KMS-11 (cell line): ENCODE results near the gene TEX14.
"Not testable (repeated sequence)": the region's sequence is repeated elsewhere in the genome, so short reads cannot be mapped to it uniquely, and the experiment has no call there.

Experiments
- H2AFZ ChIP-seq: fragments of 200-600 bp; sonication (generic); 2 replicates; pipeline ENCODE4 v1.6.1; 2016; ENCODE audit warnings: antibody characterized with exemption, mixed run types, low read depth
- H3K27ac ChIP-seq: fragments of 200-600 bp; sonication (generic); 2 replicates; pipeline ENCODE4 v1.6.1; 2016; ENCODE audit warnings: mild to moderate bottlenecking, mixed run types
- H3K27me3 ChIP-seq: fragments of 200-600 bp; sonication (generic); 2 replicates; pipeline ENCODE4 v1.6.1; 2017; ENCODE audit warnings: mild to moderate bottlenecking, low read depth, mixed run types, moderate library complexity; ENCODE audit not compliant: insufficient read depth
- H3K36me3 ChIP-seq: fragments of 200-600 bp; sonication (generic); 2 replicates; pipeline ENCODE4 v1.6.1; 2017; ENCODE audit warnings: mild to moderate bottlenecking, mixed run types; ENCODE audit not compliant: insufficient read depth
- H3K4me1 ChIP-seq: fragments of 200-600 bp; sonication (generic); 2 replicates; pipeline ENCODE4 v1.6.1; 2016; ENCODE audit warnings: mild to moderate bottlenecking, low read depth, mixed run types; ENCODE audit not compliant: poor library complexity, severe bottlenecking
- H3K4me2 ChIP-seq: fragments of 200-600 bp; sonication (generic); 2 replicates; pipeline ENCODE4 v1.7.0; 2016; ENCODE audit warnings: mild to moderate bottlenecking, mixed run types
- H3K4me3 ChIP-seq: fragments of 200-600 bp; sonication (generic); IDR thresholded peaks from 2 replicates; pipeline ENCODE4 v1.6.1; 2017; ENCODE audit warnings: low read depth, low read length, mixed read lengths; ENCODE audit not compliant: insufficient read depth
- H3K79me2 ChIP-seq: fragments of 200-600 bp; sonication (generic); 2 replicates; pipeline ENCODE4 v1.6.1; 2016; ENCODE audit warnings: low read depth, mixed run types; ENCODE audit not compliant: insufficient read depth
- H3K9ac ChIP-seq: fragments of 200-600 bp; sonication (generic); 2 replicates; pipeline ENCODE4 v1.6.1; 2016; ENCODE audit warnings: mild to moderate bottlenecking, mixed run types
- H4K20me1 ChIP-seq: fragments of 200-600 bp; sonication (generic); 2 replicates; pipeline ENCODE4 v1.6.1; 2016; ENCODE audit warnings: mild to moderate bottlenecking, mixed run types; ENCODE audit not compliant: insufficient read depth
- CTCF ChIP-seq: fragments of 200-600 bp; sonication (generic); conservative IDR thresholded peaks from 2 replicates; pipeline ENCODE4 v1.6.1; 2017; ENCODE audit warnings: low read depth, mild to moderate bottlenecking, antibody characterized with exemption, low read length, moderate library complexity, mixed read lengths

TEX14 gene

GRCh38 chr17:58583486-58583885 lies 108.4 kb downstream of the TEX14 start:
- Histone ChIP-seq H2AFZ (no peak overlapping the region), H4K20me1 (no peaks in the 10 kb centered on the region), H3K4me3 (no peak overlapping the region), H3K36me3 (no peaks in the 10 kb centered on the region), H3K79me2 (no peaks in the 10 kb centered on the region), H3K4me2 (no peak overlapping the region), H3K27me3 (no peaks in the 10 kb centered on the region), H3K27ac (no peak overlapping the region), H3K9ac (no peak overlapping the region), H3K4me1 (peaks cover 8% of the 10 kb centered on the region)
- TF ChIP-seq CTCF, result no peak

DNA sequence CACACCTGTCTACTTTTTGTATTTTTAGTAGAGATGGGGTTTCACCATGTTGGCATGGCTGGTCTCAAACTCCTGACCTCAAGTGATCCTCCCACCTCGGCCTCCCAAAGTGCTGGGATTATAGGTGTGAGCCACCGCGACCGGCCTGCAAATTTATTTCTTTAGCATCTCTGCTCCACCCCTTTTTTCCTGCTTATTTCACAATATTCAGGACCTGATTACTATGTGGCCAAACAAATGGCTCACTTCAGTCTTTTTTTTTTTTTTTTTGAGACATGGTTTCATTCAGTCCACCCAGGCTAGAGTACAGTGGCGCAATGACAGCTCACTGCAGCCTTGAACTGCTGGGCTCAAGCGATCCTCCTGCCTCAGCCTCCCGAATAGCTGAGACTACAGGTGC lies 109.1 kb downstream of the TEX14 start:
- not testable (repeated sequence) for H3K4me2 ChIP-seq, H3K4me3 ChIP-seq, H4K20me1 ChIP-seq, H3K9ac ChIP-seq, H3K27me3 ChIP-seq, H3K27ac ChIP-seq, H3K79me2 ChIP-seq, H3K4me1 ChIP-seq, H3K36me3 ChIP-seq, H2AFZ ChIP-seq

DNA sequence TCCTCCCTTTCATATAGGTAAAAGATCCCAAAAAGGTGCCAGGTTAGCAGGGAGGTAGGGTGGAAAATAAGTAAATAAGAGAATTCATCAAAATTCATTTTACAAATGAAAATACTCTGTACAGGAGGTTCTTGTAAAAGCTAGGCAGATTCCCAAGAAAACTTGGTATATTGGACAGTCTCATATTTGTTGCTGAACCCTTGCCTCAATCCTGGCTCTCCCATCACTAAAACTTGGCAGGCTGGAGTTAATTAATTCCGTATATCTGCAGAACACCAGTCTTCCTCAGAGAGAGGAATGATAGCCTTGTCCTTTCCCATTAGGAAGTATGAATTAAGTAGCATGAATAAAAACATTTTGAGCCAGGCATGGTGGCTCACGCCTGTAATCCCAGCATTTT lies 111.2 kb downstream of the TEX14 start:
- no peak for TF ChIP-seq CTCF
- H3K27ac ChIP-seq, result no peak overlapping the region
- H2AFZ ChIP-seq, result no peak overlapping the region
- H3K27me3 ChIP-seq, result no peaks in the 10 kb centered on the region
- no peaks in the 10 kb centered on the region for H3K36me3 ChIP-seq
- H3K4me3 ChIP-seq, result no peak overlapping the region
- H3K9ac ChIP-seq, result no peak overlapping the region
- H3K4me1 ChIP-seq, result peaks cover 25% of the 10 kb centered on the region
- no peaks in the 10 kb centered on the region for H3K79me2 ChIP-seq
- H3K4me2 ChIP-seq, result no peak overlapping the region
- no peaks in the 10 kb centered on the region for H4K20me1 ChIP-seq

- H3K9ac ChIP-seq, result no peak overlapping the region
- H3K36me3 ChIP-seq, result no peaks in the 10 kb centered on the region
- H3K79me2 ChIP-seq, result no peaks in the 10 kb centered on the region
- H3K4me1 ChIP-seq, result peaks cover 46% of the 10 kb centered on the region
- peak; percentile 96 for TF ChIP-seq CTCF
- no peak overlapping the region for H3K4me3 ChIP-seq
- no peaks in the 10 kb centered on the region for H4K20me1 ChIP-seq
- H3K27me3 ChIP-seq, result no peaks in the 10 kb centered on the region
- H2AFZ ChIP-seq, result peak overlapping the region; percentile 38; the same call in 1 of the 2 replicates
- H3K27ac ChIP-seq, result no peak overlapping the region; the same call in 1 of the 2 replicates
- peak overlapping the region; percentile 44 for H3K4me2 ChIP-seq
Observed at GRCh38 chr17:58577696-58578095, 114.1 kb downstream of the TEX14 start.

GRCh38 chr17:58576679-58577367 lies 115.0 kb downstream of the TEX14 start:
- no peak for TF ChIP-seq CTCF
- Histone ChIP-seq H3K4me3 (no peak overlapping the region), H2AFZ (no peak overlapping the region), H3K27me3 (no peaks in the 10 kb centered on the region), H3K79me2 (no peaks in the 10 kb centered on the region), H3K4me1 (peaks cover 49% of the 10 kb centered on the region), H3K9ac (no peak overlapping the region), H3K4me2 (peak overlapping the region; percentile 44), H4K20me1 (no peaks in the 10 kb centered on the region), H3K36me3 (no peaks in the 10 kb centered on the region), H3K27ac (no peak overlapping the region)
